SK-N-SH treated with all-trans-retinoic acid at 6 μM for 48 hours (cell line): ENCODE results near the gene WDR91.

Source experiments
- ARNTL ChIP-seq: fragments of 450-650 bp; formaldehyde crosslinking; IDR thresholded peaks from 2 replicates; pipeline ENCODE4 v1.5.0; 2020; ENCODE audit warnings: low read depth, mild to moderate bottlenecking, moderate library complexity, borderline replicate concordance
- ESRRG ChIP-seq: fragments of 250-450 bp; sonication (Bioruptor Pico); IDR thresholded peaks from 2 replicates; pipeline ENCODE4 v1.6.1; 2021; ENCODE audit warnings: mild to moderate bottlenecking
- ISL1 ChIP-seq: fragments of 250-450 bp; sonication (Bioruptor Pico); IDR thresholded peaks from 2 replicates; pipeline ENCODE4 v2.1.2; 2022; ENCODE audit warnings: mild to moderate bottlenecking, moderate library complexity
- PPARA ChIP-seq: fragments of 250-450 bp; sonication (Bioruptor Pico); IDR thresholded peaks from 2 replicates; pipeline ENCODE4 v1.5.0; 2020; ENCODE audit warnings: mild to moderate bottlenecking, borderline replicate concordance
- RARB ChIP-seq: fragments of 250-450 bp; sonication (Bioruptor Pico); IDR thresholded peaks from 2 replicates; pipeline ENCODE4 v1.8.0; 2021; ENCODE audit warnings: mild to moderate bottlenecking, moderate library complexity
- ZFP30 ChIP-seq: fragments of 450-650 bp; formaldehyde crosslinking; IDR thresholded peaks from 2 replicates; pipeline ENCODE4 v1.5.0; 2022; ENCODE audit warnings: mild to moderate bottlenecking, moderate library complexity
- TF ChIP-seq, protein P1 (sequence below): fragments of 250-450 bp; sonication (Bioruptor Pico); IDR thresholded peaks from 2 replicates; pipeline ENCODE4 v1.8.0; 2020; ENCODE audit warnings: mild to moderate bottlenecking, moderate library complexity, borderline replicate concordance
- TF ChIP-seq, protein P2 (sequence below): fragments of 250-450 bp; sonication (Bioruptor Pico); IDR thresholded peaks from 2 replicates; pipeline ENCODE4 v1.5.1; 2021; ENCODE audit warnings: mild to moderate bottlenecking, moderate library complexity

- no peak for TF ChIP-seq ESRRG (CRISPR knock-in tag)
- TF ChIP-seq, protein P1, sequence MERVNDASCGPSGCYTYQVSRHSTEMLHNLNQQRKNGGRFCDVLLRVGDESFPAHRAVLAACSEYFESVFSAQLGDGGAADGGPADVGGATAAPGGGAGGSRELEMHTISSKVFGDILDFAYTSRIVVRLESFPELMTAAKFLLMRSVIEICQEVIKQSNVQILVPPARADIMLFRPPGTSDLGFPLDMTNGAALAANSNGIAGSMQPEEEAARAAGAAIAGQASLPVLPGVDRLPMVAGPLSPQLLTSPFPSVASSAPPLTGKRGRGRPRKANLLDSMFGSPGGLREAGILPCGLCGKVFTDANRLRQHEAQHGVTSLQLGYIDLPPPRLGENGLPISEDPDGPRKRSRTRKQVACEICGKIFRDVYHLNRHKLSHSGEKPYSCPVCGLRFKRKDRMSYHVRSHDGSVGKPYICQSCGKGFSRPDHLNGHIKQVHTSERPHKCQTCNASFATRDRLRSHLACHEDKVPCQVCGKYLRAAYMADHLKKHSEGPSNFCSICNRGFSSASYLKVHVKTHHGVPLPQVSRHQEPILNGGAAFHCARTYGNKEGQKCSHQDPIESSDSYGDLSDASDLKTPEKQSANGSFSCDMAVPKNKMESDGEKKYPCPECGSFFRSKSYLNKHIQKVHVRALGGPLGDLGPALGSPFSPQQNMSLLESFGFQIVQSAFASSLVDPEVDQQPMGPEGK (CRISPR knock-in tag) = no peak
- no peak for TF ChIP-seq ARNTL
- no peak for TF ChIP-seq RARB (CRISPR knock-in tag)
- TF ChIP-seq, protein P2, sequence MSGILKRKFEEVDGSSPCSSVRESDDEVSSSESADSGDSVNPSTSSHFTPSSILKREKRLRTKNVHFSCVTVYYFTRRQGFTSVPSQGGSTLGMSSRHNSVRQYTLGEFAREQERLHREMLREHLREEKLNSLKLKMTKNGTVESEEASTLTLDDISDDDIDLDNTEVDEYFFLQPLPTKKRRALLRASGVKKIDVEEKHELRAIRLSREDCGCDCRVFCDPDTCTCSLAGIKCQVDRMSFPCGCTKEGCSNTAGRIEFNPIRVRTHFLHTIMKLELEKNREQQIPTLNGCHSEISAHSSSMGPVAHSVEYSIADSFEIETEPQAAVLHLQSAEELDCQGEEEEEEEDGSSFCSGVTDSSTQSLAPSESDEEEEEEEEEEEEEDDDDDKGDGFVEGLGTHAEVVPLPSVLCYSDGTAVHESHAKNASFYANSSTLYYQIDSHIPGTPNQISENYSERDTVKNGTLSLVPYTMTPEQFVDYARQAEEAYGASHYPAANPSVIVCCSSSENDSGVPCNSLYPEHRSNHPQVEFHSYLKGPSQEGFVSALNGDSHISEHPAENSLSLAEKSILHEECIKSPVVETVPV = no peak
- no peak for TF ChIP-seq ZFP30 (CRISPR knock-in tag)
- TF ChIP-seq PPARA (CRISPR knock-in tag) = no peak
- no peak for TF ChIP-seq ISL1
These were observed 29.9 kb downstream of the WDR91 start for GRCh38 chr7:135181261-135181928.
